DND-41 (cell line): ENCODE results near the gene POLE3.
A peak's percentile ranks its signal among the peaks of the same experiment; 100 is the strongest.
"Not testable (repeated sequence)": the region's sequence is repeated elsewhere in the genome, so short reads cannot be mapped to it uniquely, and the experiment has no call there.

Experiments
- ATAC-seq: fragments of 200-7000 bp; cut with Tn5 transposase; 3 replicates; pipeline ENCODE4 v1.9.1; 2021; ENCODE audit warnings: low read depth; ENCODE audit not compliant: insufficient read depth
- DNase-seq: peaks from one replicate; pipeline ENCODE4 v3.0.0-alpha.2; 2020
- H2AFZ ChIP-seq: 2 replicates; pipeline ENCODE4 v1.6.0; 2012; ENCODE audit warnings: low read depth, low read length
- H3K27ac ChIP-seq: 2 replicates; pipeline ENCODE4 v1.5.1; 2012; ENCODE audit warnings: low read length, inconsistent platforms
- H3K27me3 ChIP-seq: fragments of 200-600 bp; sonication (generic); 2 replicates; pipeline ENCODE4 v1.6.0; 2012; ENCODE audit warnings: low read length, mild to moderate bottlenecking, inconsistent platforms; ENCODE audit not compliant: insufficient read depth, poor library complexity
- H3K36me3 ChIP-seq: 2 replicates; pipeline ENCODE4 v1.5.1; 2012; ENCODE audit warnings: low read length, inconsistent platforms; ENCODE audit not compliant: insufficient read depth
- H3K4me1 ChIP-seq: 2 replicates; pipeline ENCODE4 v1.5.1; 2012; ENCODE audit warnings: mild to moderate bottlenecking, low read length; ENCODE audit not compliant: insufficient read depth
- H3K4me2 ChIP-seq: 2 replicates; pipeline ENCODE4 v1.6.0; 2012; ENCODE audit warnings: mild to moderate bottlenecking, moderate library complexity, low read length, inconsistent platforms; ENCODE audit not compliant: insufficient read depth
- H3K4me3 ChIP-seq, 2 experiments: fragments of 200-600 bp in 1 of 2; shearing (Covaris generic) in 1 of 2; 2 replicates each; pipeline ENCODE4 v1.5.1; 2012 to 2016; ENCODE audit warnings: inconsistent platforms in 2 of 2, low read length in 2 of 2, mild to moderate bottlenecking in 2 of 2, low read depth in 1 of 2, moderate library complexity in 1 of 2
- H3K79me2 ChIP-seq: 2 replicates; pipeline ENCODE4 v1.6.0; 2012; ENCODE audit warnings: low read length, inconsistent platforms; ENCODE audit not compliant: insufficient read depth
- H3K9ac ChIP-seq: 2 replicates; pipeline ENCODE4 v1.6.0; 2012; ENCODE audit warnings: low read depth, mild to moderate bottlenecking, inconsistent platforms, low read length, moderate library complexity
- H3K9me3 ChIP-seq: 2 replicates; pipeline ENCODE4 v1.5.1; 2012; ENCODE audit warnings: low read length, moderate library complexity, mild to moderate bottlenecking, inconsistent platforms; ENCODE audit not compliant: insufficient read depth, severe bottlenecking
- H4K20me1 ChIP-seq: 2 replicates; pipeline ENCODE4 v1.6.0; 2012; ENCODE audit warnings: low read length; ENCODE audit not compliant: insufficient read depth
- EZH2 ChIP-seq: IDR thresholded peaks from 3 replicates; pipeline ENCODE4 v1.6.1; 2012; ENCODE audit warnings: borderline replicate concordance, low read depth, mild to moderate bottlenecking, moderate library complexity, low read length, inconsistent platforms; ENCODE audit not compliant: severe bottlenecking
- TF ChIP-seq, protein P1 (sequence below): IDR thresholded peaks from 2 replicates; pipeline ENCODE4 v1.5.1; 2012; ENCODE audit warnings: borderline replicate concordance, low read length, moderate library complexity, mild to moderate bottlenecking; ENCODE audit not compliant: poor library complexity, severe bottlenecking; ENCODE audit errors: extremely low read depth

POLE3 gene

DNA sequence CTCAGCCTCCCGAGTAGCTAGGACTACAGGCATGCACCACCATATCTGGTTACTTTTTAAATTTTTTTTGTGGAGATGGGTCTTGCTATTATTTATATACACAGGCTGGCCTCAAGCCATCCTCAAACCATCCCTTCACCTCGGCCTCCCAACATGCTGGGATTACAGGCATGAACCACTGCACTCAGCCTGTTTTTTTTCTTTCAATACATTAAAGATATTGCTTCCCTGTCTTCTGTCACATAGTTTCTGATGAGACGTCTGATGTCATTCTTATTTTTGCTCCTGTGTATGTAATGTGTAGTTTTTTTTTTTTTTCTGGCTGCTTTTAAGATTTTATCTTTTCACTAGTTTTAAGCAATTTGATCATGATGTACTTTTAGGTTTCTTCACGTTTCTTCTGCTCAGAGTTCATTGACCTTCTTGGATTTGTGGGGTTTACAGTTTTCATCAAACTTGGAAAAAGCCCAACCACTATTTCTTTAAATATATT lies 41.7 kb upstream of the POLE3 start:
- no peak overlapping the region for H3K9ac ChIP-seq
- 0 out of 2 replicates have a peak, but pooled peaks cover 3% of the 10 kb centered on the region for H3K4me1 ChIP-seq
- H3K4me2 ChIP-seq = no peak overlapping the region
- no peak overlapping the region for H2AFZ ChIP-seq
- no peaks in the 10 kb centered on the region for H3K9me3 ChIP-seq
- ATAC-seq = no peak
- no peak overlapping the region for H3K27ac ChIP-seq
- no peaks in the 10 kb centered on the region for H3K36me3 ChIP-seq
- H3K4me3 ChIP-seq = no peak overlapping the region
- no peaks in the 10 kb centered on the region for H4K20me1 ChIP-seq
- no peaks in the 10 kb centered on the region for H3K79me2 ChIP-seq
- TF ChIP-seq, protein P1, sequence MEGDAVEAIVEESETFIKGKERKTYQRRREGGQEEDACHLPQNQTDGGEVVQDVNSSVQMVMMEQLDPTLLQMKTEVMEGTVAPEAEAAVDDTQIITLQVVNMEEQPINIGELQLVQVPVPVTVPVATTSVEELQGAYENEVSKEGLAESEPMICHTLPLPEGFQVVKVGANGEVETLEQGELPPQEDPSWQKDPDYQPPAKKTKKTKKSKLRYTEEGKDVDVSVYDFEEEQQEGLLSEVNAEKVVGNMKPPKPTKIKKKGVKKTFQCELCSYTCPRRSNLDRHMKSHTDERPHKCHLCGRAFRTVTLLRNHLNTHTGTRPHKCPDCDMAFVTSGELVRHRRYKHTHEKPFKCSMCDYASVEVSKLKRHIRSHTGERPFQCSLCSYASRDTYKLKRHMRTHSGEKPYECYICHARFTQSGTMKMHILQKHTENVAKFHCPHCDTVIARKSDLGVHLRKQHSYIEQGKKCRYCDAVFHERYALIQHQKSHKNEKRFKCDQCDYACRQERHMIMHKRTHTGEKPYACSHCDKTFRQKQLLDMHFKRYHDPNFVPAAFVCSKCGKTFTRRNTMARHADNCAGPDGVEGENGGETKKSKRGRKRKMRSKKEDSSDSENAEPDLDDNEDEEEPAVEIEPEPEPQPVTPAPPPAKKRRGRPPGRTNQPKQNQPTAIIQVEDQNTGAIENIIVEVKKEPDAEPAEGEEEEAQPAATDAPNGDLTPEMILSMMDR = no peak
- no peak for TF ChIP-seq EZH2
- DNase-seq = no peak
- no peaks in the 10 kb centered on the region for H3K27me3 ChIP-seq

DNA sequence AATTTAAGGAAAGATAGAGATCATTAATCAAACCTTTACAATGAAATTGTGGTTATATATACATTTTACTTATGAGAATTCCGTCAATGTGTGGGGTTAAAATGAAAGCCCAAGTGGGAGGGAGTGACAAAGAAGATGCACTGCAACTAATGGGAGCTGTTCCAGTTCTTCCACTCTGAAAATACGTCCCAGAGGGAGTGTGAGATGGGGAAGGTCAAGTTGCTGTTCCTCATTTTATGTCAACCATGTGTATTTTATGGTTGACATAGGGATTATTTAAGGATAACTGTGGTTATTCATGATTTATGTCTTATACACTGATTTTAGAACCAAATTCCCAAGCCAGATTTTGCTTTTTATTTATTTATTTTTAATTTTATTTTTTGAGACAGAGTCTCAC lies 38.9 kb upstream of the POLE3 start:
- H2AFZ ChIP-seq = no peak overlapping the region
- H3K79me2 ChIP-seq = no peaks in the 10 kb centered on the region
- H4K20me1 ChIP-seq = no peaks in the 10 kb centered on the region
- H3K27ac ChIP-seq = no peak overlapping the region
- no peak overlapping the region for H3K4me2 ChIP-seq
- ATAC-seq = no peak
- no peak for TF ChIP-seq EZH2
- TF ChIP-seq, protein P1 = no peak
- no peak overlapping the region for H3K4me3 ChIP-seq
- no peak overlapping the region for H3K9ac ChIP-seq
- H3K36me3 ChIP-seq = no peaks in the 10 kb centered on the region
- no peaks in the 10 kb centered on the region for H3K27me3 ChIP-seq
- H3K9me3 ChIP-seq = no peaks in the 10 kb centered on the region
- H3K4me1 ChIP-seq = no peaks in the 10 kb centered on the region
- no peak for DNase-seq

DNA sequence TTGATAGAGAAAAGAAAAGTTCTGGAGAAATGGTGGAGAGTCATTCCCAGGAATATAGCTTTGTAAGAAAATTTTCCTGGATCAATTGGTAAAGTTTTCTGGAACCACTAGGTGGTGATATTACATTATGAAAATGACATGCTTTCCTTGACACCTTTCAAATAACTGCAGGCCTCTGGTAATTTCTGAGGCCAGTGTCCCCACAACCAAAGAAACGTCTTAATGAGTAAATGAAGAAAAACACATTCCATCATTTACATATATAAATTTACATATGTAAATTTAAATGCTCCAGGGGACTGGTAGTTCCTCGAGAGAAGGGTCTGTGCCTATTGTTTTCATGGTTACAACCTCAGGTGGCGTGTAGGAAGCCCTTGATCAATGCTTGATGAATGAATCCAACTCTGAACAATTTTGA lies 35.9 kb upstream of the POLE3 start:
- Histone ChIP-seq H3K4me2 (no peak overlapping the region), H3K79me2 (no peaks in the 10 kb centered on the region), H3K27ac (no peak overlapping the region), H2AFZ (no peak overlapping the region), H3K27me3 (no peaks in the 10 kb centered on the region), H3K4me3 (no peak overlapping the region), H3K9ac (no peak overlapping the region), H4K20me1 (no peaks in the 10 kb centered on the region), H3K36me3 (no peaks in the 10 kb centered on the region), H3K4me1 (no peaks in the 10 kb centered on the region), H3K9me3 (no peaks in the 10 kb centered on the region)
- TF ChIP-seq, protein P1 = peak; percentile 71
- TF ChIP-seq EZH2 = no peak
- peak; percentile 64 for ATAC-seq
- DNase-seq = no peak

- H4K20me1 ChIP-seq = no peaks in the 10 kb centered on the region
- TF ChIP-seq, protein P1 = no peak
- no peak for TF ChIP-seq EZH2
- no peak overlapping the region for H3K27ac ChIP-seq
- H3K9ac ChIP-seq = no peak overlapping the region
- H3K4me3 ChIP-seq = no peak overlapping the region
- H3K4me2 ChIP-seq = no peak overlapping the region
- no peaks in the 10 kb centered on the region for H3K9me3 ChIP-seq
- H3K36me3 ChIP-seq = no peaks in the 10 kb centered on the region
- no peak for ATAC-seq
- no peaks in the 10 kb centered on the region for H3K27me3 ChIP-seq
- no peaks in the 10 kb centered on the region for H3K79me2 ChIP-seq
- H2AFZ ChIP-seq = no peak overlapping the region
- H3K4me1 ChIP-seq = no peaks in the 10 kb centered on the region
- no peak for DNase-seq
Observed at GRCh38 chr9:113444736-113445135, 34.3 kb upstream of the POLE3 start.

DNA sequence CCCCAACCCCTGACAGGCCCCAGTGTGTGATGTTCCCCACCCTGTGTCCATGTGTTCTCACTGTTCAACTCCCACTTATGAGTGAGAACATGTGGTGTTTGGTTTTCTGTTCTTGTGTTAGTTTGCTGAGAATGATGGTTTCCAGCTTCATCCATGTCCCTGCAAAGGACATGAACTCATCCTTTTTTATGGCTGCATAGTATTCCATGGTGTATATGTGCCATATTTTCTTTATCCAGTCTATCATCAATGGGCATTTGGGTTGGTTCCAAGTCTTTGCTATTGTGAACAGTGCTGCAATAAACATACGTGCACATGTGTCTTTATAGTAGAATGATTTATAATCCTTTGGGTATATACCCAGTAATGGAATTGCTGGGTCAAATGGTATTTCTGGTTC lies 27.2 kb upstream of the POLE3 start:
- DNase-seq, H3K79me2 ChIP-seq, H4K20me1 ChIP-seq, ATAC-seq, H3K9ac ChIP-seq, H3K4me2 ChIP-seq, H3K4me3 ChIP-seq, H3K4me1 ChIP-seq, H2AFZ ChIP-seq, H3K36me3 ChIP-seq, H3K9me3 ChIP-seq, H3K27me3 ChIP-seq, H3K27ac ChIP-seq: not testable (repeated sequence)
